Skeletal muscle cell (primary cell): ENCODE results near the gene DCP1B.

Experiments
- DNase-seq: peaks from one replicate; pipeline ENCODE4 v3.0.0-alpha.2; 2010; ENCODE audit warnings: low read depth
- H3K4me3 ChIP-seq: 2 replicates; pipeline ENCODE4 v1.5.1; 2011; ENCODE audit warnings: low read depth, mild to moderate bottlenecking, control low read depth, low read length, moderate library complexity

Gene DCP1B

GRCh38 chr12:1926251-1926657, 78.0 kb downstream of the DCP1B start:
- DNase-seq = no peak

GRCh38 chr12:1925684-1926006, 78.6 kb downstream of the DCP1B start:
- no peak overlapping the region for H3K4me3 ChIP-seq
- DNase-seq = no peak

More at GRCh38 chr12:1926251-1926657, 78.0 kb downstream of the DCP1B start:
- no peak overlapping the region for H3K4me3 ChIP-seq

- DNase-seq = no peak
- no peak overlapping the region for H3K4me3 ChIP-seq
Measured at GRCh38 chr12:1924996-1925683, 79.1 kb downstream of the DCP1B start.

GRCh38 chr12:1922985-1923384, 81.3 kb downstream of the DCP1B start:
- H3K4me3 ChIP-seq = no peak overlapping the region
- DNase-seq = no peak

GRCh38 chr12:1922075-1922709, 82.1 kb downstream of the DCP1B start:
- H3K4me3 ChIP-seq = no peak overlapping the region
- DNase-seq = no peak

GRCh38 chr12:1920971-1921370, 83.3 kb downstream of the DCP1B start:
- no peak for DNase-seq

GRCh38 chr12:1920436-1920835, 83.8 kb downstream of the DCP1B start:
- DNase-seq = no peak
- no peak overlapping the region for H3K4me3 ChIP-seq

More at GRCh38 chr12:1920971-1921370, 83.3 kb downstream of the DCP1B start:
- no peak overlapping the region for H3K4me3 ChIP-seq

GRCh38 chr12:1919763-1920162, 84.5 kb downstream of the DCP1B start:
- H3K4me3 ChIP-seq = no peak overlapping the region
- DNase-seq = no peak

GRCh38 chr12:1919284-1919683, 85.0 kb downstream of the DCP1B start:
- H3K4me3 ChIP-seq = no peak overlapping the region
- DNase-seq = no peak

- no peak for DNase-seq
- H3K4me3 ChIP-seq = no peak overlapping the region
Measured at GRCh38 chr12:1918884-1919236, 85.4 kb downstream of the DCP1B start.

- DNase-seq = no peak
- no peak within 1 kb of the TSS for H3K4me3 ChIP-seq
Measured at GRCh38 chr12:1918081-1918883, 86.0 kb downstream of the DCP1B start, which contains the start of gene CACNA2D4. Gene CACNA2D4, minus strand, starts transcription at chr12:1918652. Its CDS starts 179 bp downstream, at chr12:1918473.

- no peak overlapping the region for H3K4me3 ChIP-seq
Measured at GRCh38 chr12:1917172-1918070, 86.8 kb downstream of the DCP1B start.

GRCh38 chr12:1916371-1917171, 87.7 kb downstream of the DCP1B start:
- DNase-seq = no peak
- H3K4me3 ChIP-seq = no peak overlapping the region

More at GRCh38 chr12:1917172-1918070, 86.8 kb downstream of the DCP1B start:
- no peak for DNase-seq

GRCh38 chr12:1915082-1915968, 88.9 kb downstream of the DCP1B start:
- H3K4me3 ChIP-seq = no peak overlapping the region
- no peak for DNase-seq

- H3K4me3 ChIP-seq = no peak overlapping the region
- DNase-seq = no peak
Measured at GRCh38 chr12:1914114-1914911, 89.9 kb downstream of the DCP1B start.

GRCh38 chr12:1913377-1914113, 90.7 kb downstream of the DCP1B start:
- H3K4me3 ChIP-seq = no peak overlapping the region
- DNase-seq = no peak
